Stimulated activated CD4-positive, alpha-beta T cell treated with anti-CD3 and anti-CD28 coated beads, Interleukin-2, amount 100 ng/mL, for 4 hours (primary cell): Measurements from ENCODE around the gene METTL3.
A peak's percentile ranks its signal among the peaks of the same experiment; 100 is the strongest.
"Not testable (repeated sequence)": the region's sequence is repeated elsewhere in the genome, so short reads cannot be mapped to it uniquely, and the experiment has no call there.

Experiments used
- DNase-seq: peaks from one replicate; pipeline ENCODE4 v3.0.0-alpha.2; 2020; ENCODE audit warnings: low read depth

The METTL3 gene

DNA sequence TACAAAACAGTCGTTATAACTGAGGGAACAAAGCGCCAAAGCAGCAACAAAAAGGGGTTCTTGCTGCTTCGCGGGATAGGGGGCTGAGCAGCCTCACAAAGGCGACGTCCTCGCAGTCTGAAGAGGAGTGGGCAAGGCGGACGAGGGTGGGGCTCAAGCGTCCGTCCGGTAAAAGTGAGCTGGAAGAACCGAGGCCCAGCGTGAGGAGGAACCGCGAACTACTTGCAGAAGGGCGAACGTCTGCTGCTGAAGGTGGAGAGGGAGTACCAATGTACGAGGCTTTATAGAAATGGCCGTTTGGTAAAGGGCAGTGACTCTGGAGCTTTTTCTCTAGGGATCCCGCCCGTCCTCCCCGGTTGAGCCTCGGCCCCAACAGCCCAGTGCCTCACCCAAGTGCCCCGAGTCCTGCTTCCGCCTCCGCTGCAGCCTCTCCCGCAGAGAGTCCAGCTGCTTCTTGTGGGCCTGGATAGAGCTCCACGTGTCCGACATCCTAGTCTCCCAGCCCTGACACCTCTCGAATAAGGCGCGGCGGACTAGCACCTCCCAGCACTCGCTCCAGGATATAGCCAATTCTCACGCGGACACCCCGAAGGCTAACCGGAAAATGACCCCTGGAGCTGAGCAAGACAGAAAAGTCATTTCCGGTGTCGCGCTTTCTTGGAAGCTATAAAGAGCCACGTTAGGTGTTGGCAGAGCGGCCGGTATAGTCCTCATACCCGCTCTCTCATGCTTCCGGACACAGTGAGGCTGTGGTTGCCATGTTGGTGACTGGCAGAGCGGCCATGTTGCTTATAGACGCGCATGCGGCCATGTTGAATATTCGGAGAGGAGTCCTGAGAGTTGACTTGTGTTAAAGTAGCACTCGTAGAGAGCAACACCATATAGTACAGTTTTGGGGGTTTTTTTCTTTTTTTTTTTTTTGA, at the start of gene METTL3:
TSS of gene METTL3 (minus strand) at position 606 of the 923 bp plus-strand sequence. CDS start at position 489, 117 bp downstream.
- peak; percentile 91 for DNase-seq

- no peak for DNase-seq
Observed at GRCh38 chr14:21558703-21559170, 47.6 kb upstream of the METTL3 start.

GRCh38 chr14:21557084-21557901, 46.2 kb upstream of the METTL3 start:
- DNase-seq: peak; percentile 68

- no peak for DNase-seq
Observed at GRCh38 chr14:21556378-21557083, 45.4 kb upstream of the METTL3 start.

DNA sequence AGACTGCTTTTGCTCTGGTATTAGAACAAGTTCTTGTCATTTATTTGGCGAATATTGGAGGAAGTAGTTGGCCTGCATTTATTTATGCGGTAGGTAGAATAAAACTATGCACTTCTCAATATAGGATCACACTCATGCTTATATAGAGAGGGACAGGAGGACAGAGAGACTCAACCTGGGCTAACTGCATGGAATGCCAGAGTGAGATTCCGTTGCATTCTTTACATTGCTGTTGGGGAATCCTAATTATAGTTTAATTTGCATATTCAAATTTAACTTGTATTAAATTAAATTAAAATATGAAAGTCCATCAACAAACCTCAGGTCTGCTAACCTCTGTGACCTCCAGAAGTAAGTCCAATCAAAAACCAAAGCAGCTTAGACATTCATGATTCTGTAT, 42.1 kb upstream of the METTL3 start:
- no peak for DNase-seq

DNA sequence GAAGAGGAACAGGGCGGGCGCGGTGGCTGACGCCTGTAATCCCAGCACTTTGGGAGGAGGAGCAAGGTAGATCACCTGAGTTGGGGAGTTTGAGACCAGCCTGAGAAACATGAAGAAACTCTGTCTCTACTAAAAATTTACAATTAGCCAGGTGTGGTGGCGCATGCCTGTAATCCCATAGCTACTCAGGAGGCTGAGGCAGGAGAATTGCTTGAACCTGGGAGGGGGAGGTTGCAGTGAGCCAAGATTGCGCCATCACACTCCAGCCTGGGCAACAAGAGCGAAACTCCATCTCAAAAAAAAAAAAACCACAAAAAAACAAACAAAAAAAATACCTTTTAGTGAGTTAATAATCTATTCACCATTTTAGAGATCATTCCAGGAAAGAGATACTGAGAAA, 33.4 kb upstream of the METTL3 start:
- not testable (repeated sequence) for DNase-seq

- DNase-seq: no peak
Observed at GRCh38 chr14:21543963-21544362, 32.8 kb upstream of the METTL3 start.

GRCh38 chr14:21543521-21543960, 32.4 kb upstream of the METTL3 start:
- DNase-seq: no peak

DNA sequence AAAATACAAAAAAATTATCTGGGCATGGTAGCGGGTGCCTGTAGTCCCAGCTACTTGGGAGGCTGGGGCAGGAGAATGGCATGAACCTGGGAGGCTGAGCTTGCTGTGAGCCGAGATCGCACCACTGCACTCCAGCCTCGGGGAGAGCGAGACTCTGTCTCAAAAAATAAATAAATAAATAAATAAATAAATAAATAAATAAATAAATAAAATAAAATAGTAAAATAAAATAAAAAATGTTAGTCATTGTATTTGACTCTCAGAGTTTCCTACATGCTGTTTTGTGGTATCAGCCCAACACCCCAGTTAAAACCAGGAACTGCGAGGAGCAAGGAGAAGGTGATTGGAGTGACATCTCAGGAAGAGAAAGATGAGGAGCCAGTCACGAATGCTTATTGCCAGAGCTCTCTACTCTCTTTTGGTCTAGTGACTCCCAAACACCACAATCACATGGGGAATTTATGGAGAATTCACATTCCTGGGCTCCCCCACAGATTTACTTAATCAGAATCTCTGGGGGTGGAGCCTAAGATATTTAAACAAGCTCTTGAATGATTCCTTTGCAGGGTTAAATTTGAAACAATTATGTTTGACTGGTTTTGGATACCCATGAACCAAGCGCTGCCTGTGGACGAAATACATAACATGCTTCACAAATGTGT, 30.4 kb upstream of the METTL3 start:
- no peak for DNase-seq

- no peak for DNase-seq
Observed at GRCh38 chr14:21539189-21539940, 28.2 kb upstream of the METTL3 start.

GRCh38 chr14:21537090-21537424, 25.9 kb upstream of the METTL3 start:
- DNase-seq: no peak

- no peak for DNase-seq
Observed at GRCh38 chr14:21536418-21537089, 25.4 kb upstream of the METTL3 start.

DNA sequence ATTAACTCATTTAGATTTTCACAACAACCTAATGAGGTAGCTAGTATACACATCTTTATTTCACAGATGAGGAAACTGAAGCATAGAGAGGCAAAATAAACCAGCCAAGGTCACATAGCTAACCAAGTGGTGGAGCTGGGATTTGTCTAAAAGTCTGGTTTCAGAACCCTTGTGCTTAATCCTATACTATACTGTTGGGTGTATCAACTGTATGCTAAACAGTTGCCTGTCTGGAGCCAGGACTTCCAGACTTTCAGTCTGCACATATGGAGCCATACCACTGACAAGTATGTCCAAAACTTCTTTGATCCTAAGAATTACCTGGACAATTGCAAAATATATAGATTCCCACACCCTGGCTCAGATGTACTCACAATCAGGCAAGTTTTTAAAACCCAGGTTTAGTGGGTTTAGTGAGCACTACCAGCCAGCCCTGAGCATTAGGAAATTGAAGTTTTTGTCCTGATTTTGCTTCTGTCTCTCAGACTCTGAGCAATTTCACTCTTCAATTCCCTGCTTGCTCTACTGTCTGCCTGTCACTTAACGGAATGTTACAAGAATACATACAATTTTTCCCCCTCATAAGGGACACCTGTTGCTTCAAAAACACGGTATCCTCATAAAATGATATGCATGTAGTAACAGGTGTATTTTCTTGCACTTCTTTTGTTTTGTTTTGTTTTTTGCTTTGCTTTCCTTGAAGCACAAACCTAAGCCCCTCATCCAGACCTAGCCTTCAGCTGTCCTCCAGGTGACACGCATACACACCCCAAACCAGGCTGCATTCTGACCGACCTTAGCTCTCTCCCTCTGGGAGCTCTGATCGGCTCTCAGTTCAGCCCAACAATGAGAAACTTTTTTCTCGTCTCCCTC, 24.6 kb upstream of the METTL3 start:
- no peak for DNase-seq

GRCh38 chr14:21534576-21534975, 23.4 kb upstream of the METTL3 start:
- no peak for DNase-seq

DNA sequence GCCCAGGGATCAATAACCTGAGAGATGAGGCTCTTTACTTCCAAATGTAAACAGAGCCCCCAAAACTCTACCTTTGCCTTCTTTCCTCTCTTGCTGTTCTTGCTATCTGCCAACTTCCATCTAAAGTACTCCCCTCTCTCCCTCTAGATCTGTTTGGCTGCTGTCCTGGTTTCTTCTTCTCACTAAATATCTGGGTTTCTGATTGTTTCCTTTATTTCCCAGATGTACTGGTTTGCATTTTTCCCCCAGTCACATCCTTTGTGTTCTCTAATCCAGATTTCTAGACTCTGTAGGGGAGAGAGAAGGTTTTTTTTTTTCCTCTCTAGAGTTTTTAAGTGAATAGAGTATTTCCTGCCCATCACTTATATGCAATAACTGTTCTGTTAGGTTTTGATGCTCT, 22.2 kb upstream of the METTL3 start:
- no peak for DNase-seq

DNA sequence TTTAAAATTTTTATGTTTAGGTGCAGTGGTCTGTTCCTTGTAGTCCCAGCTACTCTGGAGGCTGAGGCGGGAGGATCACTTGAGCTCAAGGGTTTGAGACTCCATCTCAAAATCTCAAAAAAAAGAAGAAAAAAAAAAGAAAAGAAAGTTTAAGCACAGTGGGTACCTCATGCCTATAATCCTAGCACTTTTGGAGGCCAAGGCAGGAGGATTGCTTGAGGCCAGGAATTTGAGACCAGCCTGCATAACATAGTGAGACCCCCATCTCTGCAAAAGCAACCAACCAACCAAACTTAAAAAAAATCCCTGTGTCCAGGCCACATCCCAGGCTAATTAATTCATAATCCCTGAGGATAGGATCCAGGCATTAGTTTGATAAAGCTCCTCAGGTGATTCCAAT, 18.4 kb upstream of the METTL3 start:
- DNase-seq: no peak

DNA sequence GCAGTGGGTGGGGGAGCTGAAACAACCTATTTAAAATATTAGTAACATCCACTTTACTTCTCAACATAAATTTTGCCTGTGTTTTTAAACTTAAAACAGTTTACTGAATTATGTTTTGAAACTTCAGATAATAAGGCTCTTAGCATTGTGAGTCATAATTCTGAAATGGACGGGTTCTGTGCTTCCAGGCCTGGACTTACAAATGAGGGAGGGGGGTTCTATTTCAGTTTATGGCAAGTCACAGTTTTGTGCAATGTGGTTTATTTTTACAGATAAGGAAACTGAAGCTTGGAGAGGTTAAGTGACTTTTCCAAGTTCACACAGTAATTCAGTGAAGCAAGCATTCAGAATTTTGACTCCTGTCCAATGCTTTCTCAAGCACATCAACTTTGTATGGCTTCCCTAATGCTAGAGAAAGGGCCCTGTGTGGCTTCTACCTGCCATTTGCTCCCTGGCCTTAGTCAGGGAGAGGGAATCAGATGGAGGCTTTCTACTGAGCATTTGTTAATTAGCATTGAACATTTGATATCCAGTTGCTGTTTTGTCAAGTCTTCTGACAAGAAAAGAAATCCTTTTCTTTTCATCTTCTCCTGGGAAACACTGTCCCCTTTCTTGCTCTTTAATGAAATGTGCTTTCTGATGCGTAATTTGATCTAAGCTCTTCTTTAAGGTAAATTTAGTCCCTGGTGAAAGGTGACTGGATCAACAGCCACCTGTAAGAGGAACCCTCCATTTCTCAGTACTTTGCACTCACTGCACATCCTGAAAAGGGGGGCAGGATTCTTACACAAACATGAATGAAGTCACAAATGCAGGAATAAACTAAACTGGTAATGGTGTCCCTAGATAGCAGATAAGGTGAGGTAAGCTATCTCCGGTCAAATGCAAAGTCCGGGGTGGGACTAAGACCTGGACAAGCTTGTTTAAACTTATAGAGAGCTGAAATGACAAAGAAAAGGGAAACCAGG, 17.5 kb upstream of the METTL3 start:
- DNase-seq: no peak

- no peak for DNase-seq
Observed at GRCh38 chr14:21527318-21527679, 16.2 kb upstream of the METTL3 start.
